RWPE2 (cell line): ENCODE data around the gene TMEM250.

ENCODE experiments used
- ATAC-seq: fragments of 200-7000 bp; cut with Tn5 transposase; 3 replicates; pipeline ENCODE4 v1.9.1; 2021; ENCODE audit warnings: low read depth
- DNase-seq: peaks from one replicate; pipeline ENCODE4 v3.0.0-alpha.2; 2020; ENCODE audit warnings: low spot score
- H3K27ac ChIP-seq: fragments of 450-650 bp; 2 replicates; pipeline ENCODE4 v1.5.1; 2017; ENCODE audit warnings: mild to moderate bottlenecking; ENCODE audit not compliant: poor library complexity, severe bottlenecking
- H3K27me3 ChIP-seq: fragments of 250-450 bp; sonication (Bioruptor Pico); 2 replicates; pipeline ENCODE4 v1.5.1; 2021; ENCODE audit warnings: mild to moderate bottlenecking, moderate library complexity; ENCODE audit not compliant: insufficient read depth, poor library complexity, severe bottlenecking
- H3K36me3 ChIP-seq: fragments of 250-450 bp; sonication (Bioruptor Pico); 2 replicates; pipeline ENCODE4 v1.5.1; 2020; ENCODE audit warnings: low read depth, mild to moderate bottlenecking, moderate library complexity
- H3K4me1 ChIP-seq: fragments of 250-450 bp; sonication (Bioruptor Pico); 2 replicates; pipeline ENCODE4 v1.5.1; 2021; ENCODE audit warnings: mild to moderate bottlenecking, moderate library complexity; ENCODE audit not compliant: insufficient read depth, poor library complexity, severe bottlenecking
- H3K4me3 ChIP-seq: fragments of 250-450 bp; sonication (Bioruptor Pico); 2 replicates; pipeline ENCODE4 v1.5.1; 2021; ENCODE audit warnings: mild to moderate bottlenecking, moderate library complexity; ENCODE audit not compliant: severe bottlenecking
- H3K9me3 ChIP-seq: fragments of 250-450 bp; sonication (Bioruptor Pico); 2 replicates; pipeline ENCODE4 v1.5.1; 2021; ENCODE audit warnings: mild to moderate bottlenecking, moderate library complexity; ENCODE audit not compliant: severe bottlenecking
- CTCF ChIP-seq: fragments of 450-650 bp; IDR thresholded peaks from one replicate; pipeline ENCODE4 v1.5.1; 2017; ENCODE audit warnings: mild to moderate bottlenecking, moderate library complexity; ENCODE audit not compliant: poor library complexity, severe bottlenecking

The TMEM250 gene

GRCh38 chr9:136080716-136081112 lies 38.0 kb downstream of the TMEM250 start:
- H3K9me3 ChIP-seq: no peaks in the 10 kb centered on the region
- peak; percentile 50 for DNase-seq
- no peak for ATAC-seq
- no peaks in the 10 kb centered on the region for H3K27me3 ChIP-seq
- no peak for TF ChIP-seq CTCF
- no peaks in the 10 kb centered on the region for H3K36me3 ChIP-seq
- peaks cover 3% of the 10 kb centered on the region for H3K4me1 ChIP-seq
- no peak overlapping the region for H3K27ac ChIP-seq
- no peak overlapping the region for H3K4me3 ChIP-seq

GRCh38 chr9:136079916-136080246 lies 38.8 kb downstream of the TMEM250 start:
- H3K27ac ChIP-seq: no peak overlapping the region
- no peak for ATAC-seq

GRCh38 chr9:136079211-136079915 lies 39.3 kb downstream of the TMEM250 start:
- ATAC-seq: peak; percentile 44
- H3K36me3 ChIP-seq: no peaks in the 10 kb centered on the region
- H3K27me3 ChIP-seq: no peaks in the 10 kb centered on the region
- H3K9me3 ChIP-seq: no peaks in the 10 kb centered on the region
- no peak for TF ChIP-seq CTCF
- DNase-seq: peak; percentile 51
- no peak overlapping the region for H3K27ac ChIP-seq
- peaks cover 3% of the 10 kb centered on the region for H3K4me1 ChIP-seq
- H3K4me3 ChIP-seq: no peak overlapping the region

More at GRCh38 chr9:136079916-136080246, 38.8 kb downstream of the TMEM250 start:
- H3K36me3 ChIP-seq: no peaks in the 10 kb centered on the region
- no peaks in the 10 kb centered on the region for H3K27me3 ChIP-seq
- H3K4me1 ChIP-seq: peaks cover 3% of the 10 kb centered on the region
- no peaks in the 10 kb centered on the region for H3K9me3 ChIP-seq
- TF ChIP-seq CTCF: no peak
- H3K4me3 ChIP-seq: no peak overlapping the region
- DNase-seq: peak; percentile 48

- H3K36me3 ChIP-seq: no peaks in the 10 kb centered on the region
- peaks cover 3% of the 10 kb centered on the region for H3K4me1 ChIP-seq
- no peaks in the 10 kb centered on the region for H3K27me3 ChIP-seq
- DNase-seq (peak; percentile 34), ATAC-seq (no peak)
- no peak overlapping the region for H3K4me3 ChIP-seq
- H3K9me3 ChIP-seq: no peaks in the 10 kb centered on the region
- no peak for TF ChIP-seq CTCF
- no peak overlapping the region for H3K27ac ChIP-seq
Measured at GRCh38 chr9:136078498-136079011, 40.1 kb downstream of the TMEM250 start.

GRCh38 chr9:136078024-136078423 lies 40.7 kb downstream of the TMEM250 start:
- Histone ChIP-seq H3K4me1 (peaks cover 3% of the 10 kb centered on the region), H3K27ac (no peak overlapping the region), H3K36me3 (no peaks in the 10 kb centered on the region), H3K27me3 (no peaks in the 10 kb centered on the region), H3K9me3 (no peaks in the 10 kb centered on the region), H3K4me3 (no peak overlapping the region)
- ATAC-seq (no peak), DNase-seq (peak; percentile 47)
- TF ChIP-seq CTCF: no peak
